GM18499 (cell line): ENCODE measurements around the gene KIAA0408.
"Not testable (repeated sequence)": the region's sequence is repeated elsewhere in the genome, so short reads cannot be mapped to it uniquely, and the experiment has no call there.

ENCODE experiments used
- ATAC-seq: cut with Tn5 transposase; IDR thresholded peaks from one replicate; pipeline ENCODE4 v1.9.1; 2021; ENCODE audit warnings: moderate number of reproducible peaks; ENCODE audit not compliant: insufficient read depth, unreplicated experiment

KIAA0408 gene

DNA sequence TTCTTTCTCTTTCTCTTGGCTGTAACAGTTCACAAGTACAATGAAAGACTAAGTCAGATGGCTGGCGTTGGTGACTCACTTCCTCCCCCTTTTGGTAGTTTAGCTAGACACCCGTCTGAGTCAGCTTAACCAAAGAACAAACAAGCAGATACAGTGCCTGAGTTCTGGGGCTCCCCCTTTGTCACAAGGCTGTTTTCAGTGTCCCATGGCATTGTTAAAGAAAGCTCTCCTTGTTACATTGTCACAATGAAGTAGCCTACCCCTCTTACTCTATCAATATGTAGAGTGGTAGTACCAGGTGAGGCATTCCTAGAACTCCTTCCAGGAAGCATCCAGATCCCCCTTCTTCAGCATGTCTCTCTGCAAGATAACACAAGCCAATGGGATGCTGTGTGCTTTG lies 38.6 kb downstream of the KIAA0408 start:
- ATAC-seq = peak; percentile 100

DNA sequence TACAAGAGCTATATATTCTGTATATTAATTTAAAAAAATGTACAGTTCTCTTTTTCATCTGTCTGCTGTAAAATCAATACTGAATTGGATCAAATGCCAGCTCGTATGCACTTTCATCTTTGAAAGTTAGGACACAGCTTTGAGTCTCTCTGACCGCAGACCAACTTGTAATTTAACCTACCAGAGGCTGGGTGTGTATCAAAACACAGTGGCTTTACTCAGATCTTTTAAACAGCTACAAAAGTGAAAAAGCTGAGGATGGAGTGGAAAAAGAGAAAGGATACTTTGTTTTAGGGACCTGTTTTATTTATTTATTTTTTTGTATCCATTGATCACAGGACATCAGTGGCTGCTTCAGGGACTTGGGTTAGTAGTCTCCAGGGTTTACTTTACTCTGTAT lies 44.1 kb downstream of the KIAA0408 start:
- ATAC-seq = no peak

DNA sequence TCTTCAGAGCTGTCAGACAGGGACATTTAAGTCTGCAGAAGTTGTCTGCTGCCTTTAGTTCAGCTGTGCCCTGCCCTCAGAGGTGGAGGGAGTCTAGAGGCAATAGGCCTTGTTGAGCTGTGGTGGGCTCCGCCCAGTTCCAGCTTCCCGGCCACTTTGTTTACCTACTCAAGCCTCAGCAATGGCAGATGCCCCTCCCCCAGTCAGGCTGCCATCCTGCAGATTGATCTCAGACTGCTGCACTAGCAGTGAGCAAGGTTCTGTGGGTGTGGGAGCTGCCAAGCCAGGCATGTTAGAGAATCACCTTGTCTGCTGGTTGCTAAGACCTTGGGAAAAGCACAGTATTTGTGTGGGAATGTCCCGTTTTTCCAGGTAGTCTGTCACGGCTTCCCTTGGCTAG lies 46.1 kb downstream of the KIAA0408 start:
- ATAC-seq = not testable (repeated sequence)

DNA sequence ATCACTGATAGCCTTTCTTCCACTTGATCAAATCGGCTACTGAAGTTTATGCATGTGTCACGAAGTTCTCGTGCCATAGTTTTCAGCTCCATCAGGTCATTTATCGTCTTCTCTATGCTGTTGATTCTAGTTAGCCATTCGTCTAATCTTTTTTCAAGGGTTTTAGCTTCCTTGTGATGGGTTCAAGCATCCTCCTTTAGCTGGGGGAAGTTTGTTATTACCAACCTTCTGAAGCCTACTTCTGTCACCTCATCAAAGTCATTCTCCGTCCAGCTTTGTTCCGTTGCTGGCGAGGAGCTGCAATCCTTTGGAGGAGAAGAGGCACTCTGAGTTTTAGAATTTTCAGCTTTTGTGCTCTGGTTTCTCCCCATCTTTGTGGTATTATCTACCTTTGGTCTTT lies 47.2 kb downstream of the KIAA0408 start:
- not testable (repeated sequence) for ATAC-seq
